Chondrocyte (in vitro differentiated cells): Measurements from ENCODE around the gene SHROOM2. TPM values are rescaled to one million over a fixed set of nuclear protein-coding genes. Genes with fewer than 3 reads are reported as not detected.

Source experiments
- DNase-seq: peaks from one replicate; pipeline ENCODE4 v3.0.0; 2021; ENCODE audit warnings: mixed read lengths, low spot score
- H3K27ac Mint-ChIP-seq: one replicate; pipeline ENCODE4 v1.8.0; 2021; ENCODE audit warnings: mild to moderate bottlenecking, moderate library complexity, mixed read lengths; ENCODE audit not compliant: unreplicated experiment
- H3K27me3 Mint-ChIP-seq: 2 replicates; pipeline ENCODE4 v1.8.0; 2021; ENCODE audit warnings: low read depth, mixed read lengths
- H3K36me3 Mint-ChIP-seq: 2 replicates; pipeline ENCODE4 v1.8.0; 2021; ENCODE audit warnings: low read depth, mixed read lengths
- H3K4me1 Mint-ChIP-seq: 2 replicates; pipeline ENCODE4 v1.8.0; 2021; ENCODE audit warnings: low read depth, mild to moderate bottlenecking, mixed read lengths
- H3K4me3 Mint-ChIP-seq: one replicate; pipeline ENCODE4 v1.8.0; 2021; ENCODE audit warnings: mild to moderate bottlenecking, moderate library complexity, mixed read lengths; ENCODE audit not compliant: unreplicated experiment
- H3K9me3 Mint-ChIP-seq: 2 replicates; pipeline ENCODE4 v1.8.0; 2021; ENCODE audit warnings: low read depth, mixed read lengths
- long read RNA-seq: library from polyadenylated mRNA; stranded (forward); transcript quantifications from one replicate; pipeline ENCODE4 v2.0.0, GENCODE V29; 2021
- total RNA-seq: library from RNA; stranded (reverse); gene quantifications from 3 replicates; pipeline ENCODE4 v1.2.1, GENCODE V29; 2021
- TF ChIP-seq, protein P1 (sequence below): fragments of 200-600 bp; sonication (generic); IDR thresholded peaks from 2 replicates; pipeline ENCODE4 v1.5.0; 2021; ENCODE audit warnings: antibody characterized with exemption, mild to moderate bottlenecking, moderate library complexity

Gene SHROOM2, protein sequence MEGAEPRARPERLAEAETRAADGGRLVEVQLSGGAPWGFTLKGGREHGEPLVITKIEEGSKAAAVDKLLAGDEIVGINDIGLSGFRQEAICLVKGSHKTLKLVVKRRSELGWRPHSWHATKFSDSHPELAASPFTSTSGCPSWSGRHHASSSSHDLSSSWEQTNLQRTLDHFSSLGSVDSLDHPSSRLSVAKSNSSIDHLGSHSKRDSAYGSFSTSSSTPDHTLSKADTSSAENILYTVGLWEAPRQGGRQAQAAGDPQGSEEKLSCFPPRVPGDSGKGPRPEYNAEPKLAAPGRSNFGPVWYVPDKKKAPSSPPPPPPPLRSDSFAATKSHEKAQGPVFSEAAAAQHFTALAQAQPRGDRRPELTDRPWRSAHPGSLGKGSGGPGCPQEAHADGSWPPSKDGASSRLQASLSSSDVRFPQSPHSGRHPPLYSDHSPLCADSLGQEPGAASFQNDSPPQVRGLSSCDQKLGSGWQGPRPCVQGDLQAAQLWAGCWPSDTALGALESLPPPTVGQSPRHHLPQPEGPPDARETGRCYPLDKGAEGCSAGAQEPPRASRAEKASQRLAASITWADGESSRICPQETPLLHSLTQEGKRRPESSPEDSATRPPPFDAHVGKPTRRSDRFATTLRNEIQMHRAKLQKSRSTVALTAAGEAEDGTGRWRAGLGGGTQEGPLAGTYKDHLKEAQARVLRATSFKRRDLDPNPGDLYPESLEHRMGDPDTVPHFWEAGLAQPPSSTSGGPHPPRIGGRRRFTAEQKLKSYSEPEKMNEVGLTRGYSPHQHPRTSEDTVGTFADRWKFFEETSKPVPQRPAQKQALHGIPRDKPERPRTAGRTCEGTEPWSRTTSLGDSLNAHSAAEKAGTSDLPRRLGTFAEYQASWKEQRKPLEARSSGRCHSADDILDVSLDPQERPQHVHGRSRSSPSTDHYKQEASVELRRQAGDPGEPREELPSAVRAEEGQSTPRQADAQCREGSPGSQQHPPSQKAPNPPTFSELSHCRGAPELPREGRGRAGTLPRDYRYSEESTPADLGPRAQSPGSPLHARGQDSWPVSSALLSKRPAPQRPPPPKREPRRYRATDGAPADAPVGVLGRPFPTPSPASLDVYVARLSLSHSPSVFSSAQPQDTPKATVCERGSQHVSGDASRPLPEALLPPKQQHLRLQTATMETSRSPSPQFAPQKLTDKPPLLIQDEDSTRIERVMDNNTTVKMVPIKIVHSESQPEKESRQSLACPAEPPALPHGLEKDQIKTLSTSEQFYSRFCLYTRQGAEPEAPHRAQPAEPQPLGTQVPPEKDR (N-terminal part only)
- total RNA-seq: 3.1 to 4.4 TPM (median 4.0 TPM) in 3 replicates
- long read RNA-seq, partial matches to known transcripts: 0 of 1 reads
- long read RNA-seq, other reads (novel, unspliced or antisense): 1 of 1 reads

DNA sequence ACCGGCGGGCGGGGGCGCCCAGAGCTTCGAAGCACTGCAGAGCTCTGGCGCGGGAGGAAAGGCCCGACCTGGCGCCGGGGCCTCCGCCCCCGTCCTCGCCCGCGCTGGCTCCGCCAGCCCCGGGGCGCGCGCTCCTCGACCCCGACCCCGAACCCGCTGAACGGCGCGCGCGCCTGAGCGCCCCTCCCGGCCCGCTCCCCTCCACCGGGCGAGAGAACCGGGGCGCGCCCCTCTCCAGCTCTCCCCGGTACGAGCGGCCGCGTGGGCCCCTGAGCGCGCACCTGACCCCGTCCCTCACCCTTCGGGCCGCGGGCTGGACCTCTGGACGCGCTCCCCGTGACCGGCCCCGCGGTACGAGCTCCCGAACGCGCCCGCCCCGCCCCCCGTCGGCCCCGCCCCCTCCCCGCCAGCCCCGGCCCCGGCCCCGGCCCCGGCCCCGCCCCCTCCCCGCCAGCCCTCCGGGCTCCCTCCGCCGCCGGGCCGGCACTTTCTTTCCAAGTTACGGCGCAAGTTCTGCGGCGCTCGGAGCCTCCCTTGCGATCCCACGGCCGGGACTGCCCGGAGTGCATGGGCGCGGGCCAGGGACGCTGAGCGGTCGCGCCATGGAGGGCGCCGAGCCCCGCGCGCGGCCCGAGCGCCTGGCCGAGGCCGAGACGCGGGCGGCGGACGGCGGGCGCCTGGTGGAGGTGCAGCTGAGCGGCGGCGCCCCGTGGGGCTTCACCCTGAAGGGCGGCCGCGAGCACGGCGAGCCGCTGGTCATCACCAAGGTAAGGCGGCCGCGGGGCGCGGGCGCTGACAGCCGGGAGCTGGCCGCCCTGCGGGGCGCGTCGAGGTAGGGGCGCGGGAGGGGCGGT, at the start of gene SHROOM2:
TSS of gene SHROOM2 (plus strand) at position 486 of the 854 bp plus-strand sequence. CDS start at position 603, 117 bp downstream.
- TF ChIP-seq, protein P1, sequence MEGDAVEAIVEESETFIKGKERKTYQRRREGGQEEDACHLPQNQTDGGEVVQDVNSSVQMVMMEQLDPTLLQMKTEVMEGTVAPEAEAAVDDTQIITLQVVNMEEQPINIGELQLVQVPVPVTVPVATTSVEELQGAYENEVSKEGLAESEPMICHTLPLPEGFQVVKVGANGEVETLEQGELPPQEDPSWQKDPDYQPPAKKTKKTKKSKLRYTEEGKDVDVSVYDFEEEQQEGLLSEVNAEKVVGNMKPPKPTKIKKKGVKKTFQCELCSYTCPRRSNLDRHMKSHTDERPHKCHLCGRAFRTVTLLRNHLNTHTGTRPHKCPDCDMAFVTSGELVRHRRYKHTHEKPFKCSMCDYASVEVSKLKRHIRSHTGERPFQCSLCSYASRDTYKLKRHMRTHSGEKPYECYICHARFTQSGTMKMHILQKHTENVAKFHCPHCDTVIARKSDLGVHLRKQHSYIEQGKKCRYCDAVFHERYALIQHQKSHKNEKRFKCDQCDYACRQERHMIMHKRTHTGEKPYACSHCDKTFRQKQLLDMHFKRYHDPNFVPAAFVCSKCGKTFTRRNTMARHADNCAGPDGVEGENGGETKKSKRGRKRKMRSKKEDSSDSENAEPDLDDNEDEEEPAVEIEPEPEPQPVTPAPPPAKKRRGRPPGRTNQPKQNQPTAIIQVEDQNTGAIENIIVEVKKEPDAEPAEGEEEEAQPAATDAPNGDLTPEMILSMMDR: no peak
- H3K27me3 Mint-ChIP-seq: no peaks in the 10 kb centered on the region
- H3K36me3 Mint-ChIP-seq: no peaks in the 10 kb centered on the region
- peak within 1 kb of the TSS; percentile 66 for H3K4me3 Mint-ChIP-seq
- H3K27ac Mint-ChIP-seq: no peak within 1 kb of the TSS
- DNase-seq: no peak
- peaks cover 14% of the 10 kb centered on the region for H3K4me1 Mint-ChIP-seq
- H3K9me3 Mint-ChIP-seq: peaks cover 8% of the 10 kb centered on the region

DNA sequence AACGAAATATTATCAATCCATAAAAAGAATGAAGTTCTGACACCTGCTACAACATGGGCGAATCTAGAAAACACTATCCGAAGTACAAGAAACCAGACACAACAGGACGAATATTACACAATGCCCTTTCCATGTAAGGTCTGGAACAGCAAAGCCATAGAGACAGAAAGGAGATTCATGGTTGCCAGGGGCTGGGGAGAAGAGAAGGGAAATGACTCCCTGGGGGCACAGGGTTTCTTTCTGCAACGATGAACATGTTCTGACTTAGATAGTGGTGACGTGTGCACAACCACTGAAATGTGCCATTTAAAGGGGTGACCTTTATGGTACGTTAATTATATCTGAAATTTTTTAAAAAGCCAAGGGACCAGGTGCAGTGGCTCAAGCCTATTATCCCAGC, 48.9 kb upstream of the SHROOM2 start:
- Mint-ChIP-seq H3K9me3 (peaks cover 18% of the 10 kb centered on the region), H3K36me3 (no peaks in the 10 kb centered on the region), H3K4me1 (no peaks in the 10 kb centered on the region), H3K27me3 (no peaks in the 10 kb centered on the region), H3K27ac (no peak overlapping the region), H3K4me3 (no peak overlapping the region)
- no peak for DNase-seq
- TF ChIP-seq, protein P1: no peak

DNA sequence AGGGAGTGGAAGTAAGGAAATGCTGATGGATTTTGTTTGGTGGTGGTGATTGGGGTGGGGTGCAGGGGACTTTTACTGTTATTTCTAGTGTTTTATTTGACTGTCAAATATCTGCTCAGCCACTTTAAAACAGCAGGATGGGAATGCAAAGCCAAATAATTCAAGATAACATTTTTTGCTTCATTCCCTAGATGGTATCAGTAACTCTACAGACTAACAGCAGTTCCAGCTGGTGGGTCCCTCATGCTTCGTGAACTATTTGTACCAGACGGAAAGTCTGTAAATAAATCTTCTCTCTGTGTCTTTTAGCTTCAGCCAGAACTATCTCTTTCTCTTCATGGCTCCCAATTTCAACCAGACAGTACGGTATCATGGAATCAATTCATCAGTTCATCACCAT, 48.1 kb upstream of the SHROOM2 start:
- H3K4me3 Mint-ChIP-seq: no peak overlapping the region
- no peaks in the 10 kb centered on the region for H3K4me1 Mint-ChIP-seq
- H3K27ac Mint-ChIP-seq: no peak overlapping the region
- no peaks in the 10 kb centered on the region for H3K27me3 Mint-ChIP-seq
- TF ChIP-seq, protein P1: no peak
- no peaks in the 10 kb centered on the region for H3K36me3 Mint-ChIP-seq
- peaks cover 18% of the 10 kb centered on the region for H3K9me3 Mint-ChIP-seq
- no peak for DNase-seq

DNA sequence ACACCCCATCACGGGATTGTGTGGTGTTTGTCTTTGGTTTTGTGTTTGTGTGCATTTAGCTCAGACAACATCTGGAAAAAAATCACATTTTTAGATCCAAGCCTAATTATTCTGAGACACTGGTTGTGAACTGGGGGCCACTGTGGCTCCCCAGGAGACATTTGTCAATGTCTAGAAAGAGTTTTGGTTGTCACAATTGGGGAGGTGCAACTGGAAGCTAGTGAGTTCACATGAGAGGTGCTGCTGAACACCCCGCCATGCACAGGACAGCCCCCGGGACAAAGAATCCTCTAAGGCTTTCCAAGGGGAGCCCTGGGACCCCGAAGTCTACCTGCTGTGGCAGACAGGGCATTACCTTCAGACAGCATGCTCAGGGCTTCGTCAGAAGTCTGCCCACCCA, 47.1 kb upstream of the SHROOM2 start:
- no peak for DNase-seq
- H3K4me1 Mint-ChIP-seq: no peaks in the 10 kb centered on the region
- H3K9me3 Mint-ChIP-seq: peaks cover 21% of the 10 kb centered on the region
- no peak overlapping the region for H3K4me3 Mint-ChIP-seq
- no peak overlapping the region for H3K27ac Mint-ChIP-seq
- H3K36me3 Mint-ChIP-seq: no peaks in the 10 kb centered on the region
- TF ChIP-seq, protein P1: no peak
- no peaks in the 10 kb centered on the region for H3K27me3 Mint-ChIP-seq
